Measurements from ENCODE around the gene TNFSF12. TPM values are rescaled to one million over a fixed set of nuclear protein-coding genes. Genes with fewer than 3 reads are reported as not detected.

TNFSF12 gene
- total RNA-seq, 2 donors from 2014 or later = 27.4 to 44.2 TPM

DNA sequence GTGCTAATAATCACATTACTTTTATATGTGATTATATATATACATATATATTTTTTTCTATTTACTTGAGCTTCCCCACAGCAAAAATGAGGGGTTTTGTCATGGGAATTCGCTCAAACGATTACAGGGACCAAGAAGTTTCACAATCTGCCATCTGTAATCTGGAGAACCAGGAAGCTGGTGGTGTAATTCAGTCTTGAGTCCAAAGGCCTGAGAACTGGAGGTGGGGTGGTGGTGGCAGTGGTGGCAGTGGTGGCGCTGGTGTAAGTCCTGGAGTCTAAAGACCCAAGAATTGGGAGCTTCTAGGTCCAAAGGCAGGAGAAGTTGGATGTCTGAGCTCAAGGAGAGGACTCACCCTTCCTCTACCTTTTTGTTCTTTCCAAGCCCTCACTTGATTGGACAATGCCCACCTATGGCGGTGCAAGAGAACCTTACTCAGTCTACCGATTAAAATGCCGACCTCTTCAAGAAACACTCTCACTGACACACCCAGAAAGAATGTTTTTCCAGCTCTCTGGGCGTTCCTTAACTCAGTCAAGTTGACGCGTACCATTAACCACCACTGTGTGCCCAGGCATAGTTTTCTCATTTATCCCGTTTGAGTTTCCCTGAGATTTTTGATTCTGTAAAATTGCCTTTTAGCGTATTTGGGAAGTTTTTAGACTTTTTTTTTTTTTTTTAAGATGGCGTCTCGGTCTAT is 32.8 kb upstream of the TNFSF12 start:
- Mint-ChIP-seq H3K4me3 (no peak overlapping the region), H3K27ac (no peak overlapping the region), H3K27me3 (no peaks in the 10 kb centered on the region), H3K36me3 (ENCODE audit: low read depth) (peaks cover 49% of the 10 kb centered on the region), H3K9me3 (no peaks in the 10 kb centered on the region), H3K4me1 (no peaks in the 10 kb centered on the region)
- no peak for ATAC-seq (replicated peaks)

GRCh38 chr17:7523033-7523432 is 25.8 kb upstream of the TNFSF12 start:
- H3K27me3 Mint-ChIP-seq = no peaks in the 10 kb centered on the region
- H3K9me3 Mint-ChIP-seq = no peaks in the 10 kb centered on the region
- H3K27ac Mint-ChIP-seq = no peak overlapping the region
- peaks cover 6% of the 10 kb centered on the region for H3K4me1 Mint-ChIP-seq
- no peak overlapping the region for H3K4me3 Mint-ChIP-seq
- no peaks in the 10 kb centered on the region for H3K36me3 Mint-ChIP-seq (ENCODE audit: low read depth)
- peak; percentile 76 for ATAC-seq (replicated peaks)

GRCh38 chr17:7528842-7529241 is 20.0 kb upstream of the TNFSF12 start:
- H3K4me1 Mint-ChIP-seq = no peaks in the 10 kb centered on the region
- H3K9me3 Mint-ChIP-seq = no peaks in the 10 kb centered on the region
- no peaks in the 10 kb centered on the region for H3K36me3 Mint-ChIP-seq (ENCODE audit: low read depth)
- no peak for ATAC-seq (replicated peaks)
- no peak overlapping the region for H3K27ac Mint-ChIP-seq
- H3K4me3 Mint-ChIP-seq = no peak overlapping the region
- no peaks in the 10 kb centered on the region for H3K27me3 Mint-ChIP-seq

GRCh38 chr17:7530023-7530900 is 18.6 kb upstream of the TNFSF12 start:
- Mint-ChIP-seq H3K27ac (no peak overlapping the region), H3K4me3 (no peak overlapping the region), H3K9me3 (no peaks in the 10 kb centered on the region), H3K36me3 (ENCODE audit: low read depth) (no peaks in the 10 kb centered on the region), H3K27me3 (no peaks in the 10 kb centered on the region), H3K4me1 (no peaks in the 10 kb centered on the region)
- no peak for ATAC-seq (replicated peaks)

DNA sequence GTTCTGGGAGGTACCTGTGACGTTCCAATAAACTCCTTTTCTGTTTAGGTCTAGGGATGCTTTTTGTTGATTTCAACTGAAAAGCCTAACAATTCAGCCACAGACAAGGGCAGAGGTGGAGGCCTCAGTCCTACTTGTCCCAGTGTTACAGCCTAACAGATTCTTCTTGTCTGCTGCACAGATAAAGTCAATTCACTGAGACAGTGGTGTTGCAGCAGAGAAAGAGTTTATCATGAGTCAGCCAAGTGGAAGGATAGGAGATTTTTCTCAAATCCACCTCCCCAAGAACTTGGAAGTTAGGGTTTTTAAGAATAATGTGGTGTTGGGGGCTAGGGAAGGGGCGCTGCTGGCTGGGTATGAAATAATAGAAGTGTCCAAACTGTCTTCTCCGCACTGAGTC is 10.8 kb upstream of the TNFSF12 start:
- ATAC-seq (replicated peaks) = no peak

DNA sequence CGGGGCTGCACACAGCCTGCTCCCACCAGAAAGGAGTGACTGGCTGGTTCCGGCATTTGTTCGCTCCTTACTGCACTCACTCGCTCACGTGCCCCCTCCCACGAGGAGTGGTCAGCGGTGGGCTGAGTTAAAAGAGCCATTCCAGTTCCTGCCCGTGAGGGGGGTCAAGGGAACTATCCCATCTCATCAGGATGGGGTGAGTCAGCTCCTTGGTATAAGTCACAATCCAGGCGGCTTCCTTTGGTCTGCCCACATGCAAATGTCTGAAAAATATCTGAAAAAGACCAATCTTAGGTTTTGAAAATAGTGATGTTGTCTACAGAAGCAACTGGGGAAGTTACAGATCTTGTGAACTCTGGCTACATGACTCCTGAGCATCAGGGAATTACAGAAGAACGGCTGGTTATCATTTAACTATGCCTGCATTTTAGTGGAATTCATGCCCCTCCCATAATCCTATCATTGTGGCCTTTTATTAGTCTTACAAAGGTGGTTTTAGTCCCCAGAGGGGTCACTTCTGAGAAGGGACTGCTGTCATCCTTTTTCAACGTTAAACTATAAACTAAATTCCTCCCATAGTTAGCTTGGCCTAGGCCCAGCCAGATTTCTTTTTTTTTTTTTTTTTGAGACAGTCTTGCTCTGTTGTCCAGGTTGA is 9.8 kb upstream of the TNFSF12 start:
- Mint-ChIP-seq H3K27me3 (no peaks in the 10 kb centered on the region), H3K27ac (no peak overlapping the region), H3K36me3 (ENCODE audit: low read depth) (no peaks in the 10 kb centered on the region), H3K9me3 (no peaks in the 10 kb centered on the region), H3K4me1 (no peaks in the 10 kb centered on the region), H3K4me3 (no peak overlapping the region)
- ATAC-seq (replicated peaks) = no peak

More for the DNA sequence above, 10.8 kb upstream of the TNFSF12 start:
- no peaks in the 10 kb centered on the region for H3K27me3 Mint-ChIP-seq
- H3K4me3 Mint-ChIP-seq = no peak overlapping the region
- H3K9me3 Mint-ChIP-seq = no peaks in the 10 kb centered on the region
- H3K4me1 Mint-ChIP-seq = no peaks in the 10 kb centered on the region
- H3K27ac Mint-ChIP-seq = no peak overlapping the region
- H3K36me3 Mint-ChIP-seq (ENCODE audit: low read depth) = no peaks in the 10 kb centered on the region

- Mint-ChIP-seq H3K36me3 (ENCODE audit: low read depth) (no peaks in the 10 kb centered on the region), H3K9me3 (no peaks in the 10 kb centered on the region), H3K4me1 (no peaks in the 10 kb centered on the region), H3K27ac (no peak overlapping the region), H3K4me3 (no peak overlapping the region), H3K27me3 (no peaks in the 10 kb centered on the region)
- ATAC-seq (replicated peaks) = no peak
These were observed 7.7 kb upstream of the TNFSF12 start for GRCh38 chr17:7541074-7541621.

DNA sequence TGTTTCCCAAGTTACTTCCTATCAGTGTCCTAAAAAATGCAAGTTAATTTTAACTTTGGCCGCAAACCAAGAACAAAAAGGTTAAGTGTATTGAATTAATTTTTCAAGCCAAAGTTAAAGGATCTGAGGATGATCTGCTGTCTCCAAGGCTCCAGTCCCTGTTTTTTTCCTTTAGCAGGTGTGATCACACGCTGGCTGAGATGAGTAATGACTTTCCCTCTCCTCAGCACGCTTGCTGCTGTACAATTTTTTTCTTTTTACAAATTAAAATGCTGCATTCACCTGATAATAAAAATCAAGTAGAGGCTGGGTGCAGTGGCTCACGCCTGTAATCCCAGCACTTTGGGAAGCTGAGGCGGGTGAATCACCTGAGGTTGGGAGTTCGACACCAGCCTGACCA is 3.9 kb upstream of the TNFSF12 start:
- H3K27ac Mint-ChIP-seq = no peak overlapping the region
- no peaks in the 10 kb centered on the region for H3K27me3 Mint-ChIP-seq
- H3K36me3 Mint-ChIP-seq (ENCODE audit: low read depth) = no peaks in the 10 kb centered on the region
- no peaks in the 10 kb centered on the region for H3K9me3 Mint-ChIP-seq
- H3K4me3 Mint-ChIP-seq = no peak overlapping the region
- no peak for ATAC-seq (replicated peaks)
- peaks cover 11% of the 10 kb centered on the region for H3K4me1 Mint-ChIP-seq

DNA sequence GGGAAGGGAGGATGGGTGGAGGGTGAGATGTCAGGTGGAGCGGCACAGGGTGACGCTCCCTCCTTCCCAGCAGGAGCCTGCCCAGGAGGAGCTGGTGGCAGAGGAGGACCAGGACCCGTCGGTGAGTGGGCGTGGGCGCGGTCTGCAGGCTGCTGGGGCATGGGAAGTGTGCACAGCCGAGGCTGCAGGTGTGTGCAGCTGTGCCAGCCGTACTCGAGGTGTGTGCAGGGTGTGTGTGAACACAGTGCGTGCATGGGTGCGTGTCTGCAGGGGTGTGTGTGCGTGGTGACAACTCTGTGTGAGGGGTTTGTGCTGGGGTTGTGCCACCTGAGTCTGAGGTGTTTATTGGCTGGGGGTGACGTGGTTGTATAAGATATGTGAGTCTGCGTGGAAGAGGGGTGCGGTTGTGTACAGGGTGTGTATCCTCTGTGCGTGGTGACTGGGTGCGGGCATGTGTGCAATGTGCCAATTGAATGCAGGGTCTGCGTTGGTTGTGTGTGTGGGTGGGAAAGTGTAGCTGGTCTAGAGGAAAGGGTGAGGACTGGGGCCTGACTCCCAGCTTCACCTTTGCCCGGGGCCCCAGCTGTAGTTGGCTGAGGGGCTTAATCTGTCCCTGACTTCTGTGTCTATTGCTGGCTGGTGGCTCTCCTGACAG is 670 bp downstream of the TNFSF12 start:
- H3K9me3 Mint-ChIP-seq = no peaks in the 10 kb centered on the region
- H3K4me1 Mint-ChIP-seq = peaks cover 36% of the 10 kb centered on the region
- peak; percentile 64 for ATAC-seq (replicated peaks)
- H3K36me3 Mint-ChIP-seq (ENCODE audit: low read depth) = peaks cover 14% of the 10 kb centered on the region
- H3K27ac Mint-ChIP-seq = peak overlapping the region; percentile 12
- peak overlapping the region; percentile 77 for H3K4me3 Mint-ChIP-seq
- H3K27me3 Mint-ChIP-seq = no peaks in the 10 kb centered on the region

GRCh38 chr17:7550344-7550743 is 1.5 kb downstream of the TNFSF12 start:
- peaks cover 41% of the 10 kb centered on the region for H3K4me1 Mint-ChIP-seq
- ATAC-seq (replicated peaks) = no peak
- peak overlapping the region; percentile 77 for H3K4me3 Mint-ChIP-seq
- no peak overlapping the region for H3K27ac Mint-ChIP-seq
- H3K9me3 Mint-ChIP-seq = no peaks in the 10 kb centered on the region
- no peaks in the 10 kb centered on the region for H3K27me3 Mint-ChIP-seq
- H3K36me3 Mint-ChIP-seq (ENCODE audit: low read depth) = peaks cover 14% of the 10 kb centered on the region

DNA sequence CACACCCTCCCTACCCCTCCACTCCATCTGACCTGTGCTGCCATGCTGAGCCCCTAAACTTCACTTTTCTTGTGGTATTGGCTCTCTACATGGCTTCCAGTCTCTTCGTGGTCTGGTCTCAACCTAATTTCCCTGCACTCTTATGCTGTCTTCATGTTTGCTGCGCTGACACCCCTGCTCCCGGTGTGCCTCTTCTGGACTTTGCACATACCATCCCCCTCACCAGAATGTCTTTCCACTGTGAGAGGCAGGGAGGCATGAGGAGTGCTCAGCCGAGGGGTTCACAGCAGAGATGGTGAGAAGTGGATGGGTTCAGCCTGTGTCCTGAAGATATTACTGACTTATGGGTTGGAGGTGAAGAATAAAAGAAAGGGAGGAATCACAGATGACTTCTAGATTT is 2.5 kb downstream of the TNFSF12 start:
- Mint-ChIP-seq H3K27me3 (no peaks in the 10 kb centered on the region), H3K9me3 (no peaks in the 10 kb centered on the region), H3K4me3 (peak overlapping the region; percentile 77), H3K36me3 (ENCODE audit: low read depth) (peaks cover 14% of the 10 kb centered on the region), H3K27ac (no peak overlapping the region), H3K4me1 (peaks cover 45% of the 10 kb centered on the region)
- ATAC-seq (replicated peaks) = no peak

DNA sequence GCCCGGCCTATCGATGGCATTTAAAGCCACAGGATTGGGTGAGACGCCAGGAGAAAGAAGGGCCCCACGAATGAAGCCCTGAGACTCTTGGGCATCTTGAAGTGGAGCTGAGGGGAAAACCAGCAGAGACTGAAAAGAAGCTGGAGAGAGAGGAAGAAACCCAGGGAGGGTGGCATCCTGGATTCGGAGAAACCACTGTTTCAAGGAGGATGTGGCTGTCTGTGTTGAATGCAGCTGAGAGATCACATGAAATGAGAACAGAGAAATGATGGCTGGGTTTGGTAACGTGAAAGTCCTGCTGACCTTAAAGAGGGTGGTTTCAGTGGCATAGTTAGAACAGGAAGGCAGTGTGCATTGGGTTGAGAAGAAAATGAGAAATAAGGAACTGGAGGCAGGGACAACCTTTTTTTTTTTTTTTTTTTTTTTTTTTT is 3.8 kb downstream of the TNFSF12 start:
- H3K27me3 Mint-ChIP-seq = no peaks in the 10 kb centered on the region
- H3K36me3 Mint-ChIP-seq (ENCODE audit: low read depth) = peaks cover 14% of the 10 kb centered on the region
- H3K9me3 Mint-ChIP-seq = no peaks in the 10 kb centered on the region
- H3K4me3 Mint-ChIP-seq = peak overlapping the region; percentile 77
- ATAC-seq (replicated peaks) = peak; percentile 87
- H3K27ac Mint-ChIP-seq = peak overlapping the region; percentile 42
- peaks cover 45% of the 10 kb centered on the region for H3K4me1 Mint-ChIP-seq

DNA sequence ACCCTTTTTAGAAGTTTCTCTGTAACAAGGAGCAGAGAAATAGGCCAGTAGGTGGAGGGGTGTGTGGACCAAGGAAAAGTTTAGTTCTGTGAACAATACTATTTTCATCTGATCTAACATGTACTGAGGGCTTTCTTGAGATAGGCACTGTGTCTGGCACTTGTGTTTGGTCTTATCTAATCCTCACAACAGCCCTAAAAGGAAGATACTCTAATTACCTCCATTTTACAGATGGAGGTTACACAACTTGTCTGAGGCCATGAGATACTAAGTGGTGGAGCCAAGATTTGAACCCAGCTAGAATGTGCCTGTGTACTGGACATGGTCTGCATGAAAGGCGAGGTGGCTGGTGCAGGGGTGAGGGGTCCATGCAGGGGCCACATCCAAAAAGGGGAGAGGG is 4.5 kb downstream of the TNFSF12 start:
- Mint-ChIP-seq H3K9me3 (no peaks in the 10 kb centered on the region), H3K27me3 (no peaks in the 10 kb centered on the region), H3K27ac (peak overlapping the region; percentile 83), H3K4me1 (peaks cover 42% of the 10 kb centered on the region), H3K36me3 (ENCODE audit: low read depth) (peaks cover 14% of the 10 kb centered on the region), H3K4me3 (peak overlapping the region; percentile 77)
- ATAC-seq (replicated peaks) = no peak

DNA sequence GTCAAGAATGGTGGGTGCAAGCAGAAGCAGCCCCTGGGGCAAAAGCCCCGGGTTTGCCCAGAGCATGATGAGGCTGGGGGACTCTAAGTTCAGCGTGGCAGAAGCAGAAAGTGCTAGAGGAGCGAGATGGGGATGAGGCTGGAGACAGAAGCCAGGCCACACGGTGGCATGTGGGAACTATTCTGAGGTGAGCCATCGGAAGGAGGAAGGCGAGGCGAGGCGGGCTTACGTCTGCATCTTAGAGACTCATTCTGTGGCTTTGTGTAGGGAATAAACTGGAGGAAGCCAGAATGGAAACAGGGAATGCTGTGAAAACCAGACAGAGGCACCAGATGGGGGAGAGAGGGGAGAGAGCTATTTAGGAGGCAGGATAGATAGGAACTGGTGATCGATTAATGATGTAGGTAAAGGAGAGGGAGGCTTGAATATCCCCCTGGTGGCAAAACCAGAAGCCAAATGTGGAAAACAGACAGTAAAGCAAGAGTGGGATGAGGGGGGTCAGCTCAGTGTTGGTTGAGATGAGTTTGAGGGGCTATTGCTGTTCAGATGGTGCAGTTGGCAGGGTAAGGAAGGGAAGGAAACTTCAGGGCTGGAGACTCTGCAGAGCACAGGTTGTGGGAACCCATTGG is 6.6 kb downstream of the TNFSF12 start:
- ATAC-seq (replicated peaks) = no peak
- H3K9me3 Mint-ChIP-seq = no peaks in the 10 kb centered on the region
- H3K4me1 Mint-ChIP-seq = peaks cover 36% of the 10 kb centered on the region
- no peak overlapping the region for H3K4me3 Mint-ChIP-seq
- peaks cover 18% of the 10 kb centered on the region for H3K36me3 Mint-ChIP-seq (ENCODE audit: low read depth)
- no peaks in the 10 kb centered on the region for H3K27me3 Mint-ChIP-seq
- H3K27ac Mint-ChIP-seq = peak overlapping the region; percentile 68

Data from activated T-helper 17 cell treated with anti-CD3 and anti-CD28 coated beads, Interleukin-2, amount 50 U/mL, for 72 hours (primary cell).